SK-N-SH (cell line): Measurements from ENCODE around the gene TMEM245. TPM values are rescaled to one million over a fixed set of nuclear protein-coding genes. Genes with fewer than 3 reads are reported as not detected.

ENCODE experiments used
- CTCF ChIA-PET: fragments of 300-600, 350-600 bp; formaldehyde crosslinking; extraction: SDS; loops from one replicate; lab custom pipeline; 2021; lab: Yijun Ruan, JAX
- POLR2A ChIA-PET: fragments of 350-600 bp; sonication (Branson Sonifier 250); formaldehyde crosslinking; extraction: SDS; loops from one replicate; lab custom pipeline; 2020; ENCODE audit warnings: antibody characterized with exemption, inconsistent platforms; lab: Yijun Ruan, JAX
- DNase-seq: peaks from one replicate; pipeline ENCODE4 v3.0.0; 2012
- H2AFZ ChIP-seq: fragments of 200-600 bp; sonication (generic); 2 replicates; pipeline ENCODE4 v1.8.1; 2016; ENCODE audit warnings: antibody characterized with exemption, mild to moderate bottlenecking, low read depth
- H3F3A ChIP-seq: fragments of 200-600 bp; sonication (generic); replicated peaks from 2 replicates; pipeline ENCODE3; 2016; ENCODE audit warnings: antibody characterized with exemption, mild to moderate bottlenecking; ENCODE audit not compliant: insufficient read depth
- H3K27ac ChIP-seq, 2 experiments: fragments of 200-500 bp in 1 of 2; fragments of 200-600 bp in 1 of 2; sonication (Bioruptor generic) in 1 of 2; sonication (generic), shearing (Covaris generic) in 1 of 2; 2 replicates each; pipeline versions ENCODE4 v1.5.1 to v1.6.1; 2014 to 2016; ENCODE audit warnings: low read depth in 2 of 2, inconsistent platforms in 1 of 2, low read length in 1 of 2, mild to moderate bottlenecking in 1 of 2, mixed read lengths in 1 of 2
- H3K27me3 ChIP-seq: fragments of 200-600 bp; sonication (generic), shearing (Covaris generic); 2 replicates; pipeline ENCODE4 v1.6.1; 2016; ENCODE audit warnings: mixed run types; ENCODE audit not compliant: insufficient read depth
- H3K36me3 ChIP-seq, 2 experiments: fragments of 200-500 bp in 1 of 2; fragments of 200-600 bp in 1 of 2; sonication (Bioruptor generic) in 1 of 2; sonication (generic) in 1 of 2; replicated peaks in 1 of 2; 2 replicates each; pipeline versions ENCODE3 to v1.5.1; 2014 to 2016; ENCODE audit warnings: low read length in 1 of 2, mild to moderate bottlenecking in 1 of 2; ENCODE audit not compliant: insufficient read depth in 2 of 2, control insufficient read depth in 1 of 2
- H3K4me1 ChIP-seq, 2 experiments: fragments of 200-500 bp in 1 of 2; fragments of 200-600 bp in 1 of 2; sonication (Bioruptor generic) in 1 of 2; sonication (generic), shearing (Covaris generic) in 1 of 2; 2 replicates each; pipeline versions ENCODE4 v1.5.1 to v1.6.1; 2014 to 2016; ENCODE audit warnings: low read depth in 1 of 2, low read length in 1 of 2, mixed run types in 1 of 2; ENCODE audit not compliant: insufficient read depth in 2 of 2, control insufficient read depth in 1 of 2
- H3K4me2 ChIP-seq: fragments of 200-600 bp; sonication (generic), shearing (Covaris generic); 2 replicates; pipeline ENCODE4 v1.6.1; 2017; ENCODE audit warnings: mixed run types
- H3K4me3 ChIP-seq, 2 experiments: fragments of 200-500 bp in 1 of 2; fragments of 200-600 bp in 1 of 2; sonication (Bioruptor generic) in 1 of 2; sonication (generic), shearing (Covaris generic) in 1 of 2; 2 replicates each; pipeline versions ENCODE4 v1.5.1 to v1.8.1; 2014 to 2016; ENCODE audit warnings: low read depth in 2 of 2, inconsistent platforms in 1 of 2, low read length in 1 of 2, mild to moderate bottlenecking in 1 of 2, mixed read lengths in 1 of 2, moderate library complexity in 1 of 2
- H3K79me2 ChIP-seq: fragments of 200-600 bp; sonication (generic); 2 replicates; pipeline ENCODE4 v1.8.1; 2017; ENCODE audit warnings: mild to moderate bottlenecking; ENCODE audit not compliant: insufficient read depth
- H3K9ac ChIP-seq: fragments of 200-600 bp; sonication (generic); 2 replicates; pipeline ENCODE4 v1.6.1; 2017; ENCODE audit warnings: mixed run types
- H3K9me2 ChIP-seq: fragments of 200-600 bp; sonication (generic); 2 replicates; pipeline ENCODE4 v1.6.1; 2017; ENCODE audit warnings: mixed run types
- H3K9me3 ChIP-seq: fragments of 200-600 bp; sonication (generic); 2 replicates; pipeline ENCODE4 v1.6.1; 2017; ENCODE audit warnings: mixed run types, mild to moderate bottlenecking, moderate library complexity
- H4K20me1 ChIP-seq: fragments of 200-600 bp; sonication (generic); 2 replicates; pipeline ENCODE4 v1.6.1; 2017; ENCODE audit warnings: mild to moderate bottlenecking, mixed run types; ENCODE audit not compliant: insufficient read depth
- CHD2 ChIP-seq: fragments of 150-350 bp; IDR thresholded peaks from 2 replicates; pipeline ENCODE4 v1.6.1; 2018; ENCODE audit warnings: low read length; ENCODE audit not compliant: partially characterized antibody
- GATA2 ChIP-seq: sonication (generic); formaldehyde crosslinking; IDR thresholded peaks from 2 replicates; pipeline ENCODE4 v1.5.0; 2020; ENCODE audit warnings: mild to moderate bottlenecking, missing genetic modification reagents
- PBX3 ChIP-seq: IDR thresholded peaks from 2 replicates; pipeline ENCODE4; 2012
- TCF12 ChIP-seq: IDR thresholded peaks from 2 replicates; pipeline ENCODE4 v1.4.0; 2012
- TEAD4 ChIP-seq: IDR thresholded peaks from 2 replicates; pipeline ENCODE4 v1.4.0; 2012; ENCODE audit warnings: mild to moderate bottlenecking, borderline replicate concordance; ENCODE audit not compliant: insufficient read depth
- USF1 ChIP-seq: IDR thresholded peaks from 2 replicates; pipeline ENCODE4 v1.4.0; 2012; ENCODE audit warnings: low read depth, borderline replicate concordance
- USF2 ChIP-seq: fragments of 150-350 bp; IDR thresholded peaks from 2 replicates; pipeline ENCODE4 v1.6.1; 2017; ENCODE audit warnings: antibody characterized with exemption, low read length, low read depth, borderline replicate concordance
- WGBS: methylation state at CpG from one replicate; pipeline ENCODE4 v1.1.6; 2017; ENCODE audit warnings: low lambda C conversion rate; 5-methylcytosine and 5-hydroxymethylcytosine counted together
- polyA plus RNA-seq, 3 experiments: library from polyadenylated mRNA; depleted of rRNA; stranded (reverse); fragments of >200 nt; gene quantifications; 2 replicates each; pipeline ENCODE4 v1.2.3, GENCODE V29; 2012
- TF ChIP-seq, protein P1 (sequence below): fragments of 150-350 bp; IDR thresholded peaks from 2 replicates; pipeline ENCODE4 v1.6.1; 2016; ENCODE audit warnings: mild to moderate bottlenecking, low read depth, low read length

Gene TMEM245
- polyA plus RNA-seq, 1 of the 3 experiments (the other 2 are of a cell fraction): 17.5 TPM

GRCh38 chr9:109043578-109043977 is 76.2 kb downstream of the TMEM245 start:
- Histone ChIP-seq H3K36me3 (peaks cover 57 to 68% of the 10 kb centered on the region in 2 experiments), H3K9me2 (no peaks in the 10 kb centered on the region), H3K4me2 (no peak overlapping the region), H3K27ac (no peak overlapping the region), H4K20me1 (no peaks in the 10 kb centered on the region), H3F3A (peaks cover 21% of the 10 kb centered on the region), H3K9me3 (no peaks in the 10 kb centered on the region), H3K79me2 (peaks cover 19% of the 10 kb centered on the region; the same call in 1 of the 2 replicates), H3K9ac (no peak overlapping the region), H3K4me3 (no peak overlapping the region), H3K27me3 (no peaks in the 10 kb centered on the region), H2AFZ (no peak overlapping the region), H3K4me1 (peaks cover 0 to 25% of the 10 kb centered on the region in 2 experiments; a peak in 2 of 4 replicates)
- TF ChIP-seq TEAD4 (no peak), PBX3 (no peak), TCF12 (no peak), CHD2 (no peak)
- TF ChIP-seq, protein P1, sequence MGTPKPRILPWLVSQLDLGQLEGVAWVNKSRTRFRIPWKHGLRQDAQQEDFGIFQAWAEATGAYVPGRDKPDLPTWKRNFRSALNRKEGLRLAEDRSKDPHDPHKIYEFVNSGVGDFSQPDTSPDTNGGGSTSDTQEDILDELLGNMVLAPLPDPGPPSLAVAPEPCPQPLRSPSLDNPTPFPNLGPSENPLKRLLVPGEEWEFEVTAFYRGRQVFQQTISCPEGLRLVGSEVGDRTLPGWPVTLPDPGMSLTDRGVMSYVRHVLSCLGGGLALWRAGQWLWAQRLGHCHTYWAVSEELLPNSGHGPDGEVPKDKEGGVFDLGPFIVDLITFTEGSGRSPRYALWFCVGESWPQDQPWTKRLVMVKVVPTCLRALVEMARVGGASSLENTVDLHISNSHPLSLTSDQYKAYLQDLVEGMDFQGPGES: no peak
- ChIA-PET CTCF (interaction anchor here (1.8 kb wide), 1 partner anchor 9 kb away, joined by 4 read pairs; no protein-coding TSS in a partner anchor), POLR2A (no interaction called here)
- DNase-seq: no peak
- WGBS: 97% methylated on average over 4 of the region's 4 CpGs

DNA sequence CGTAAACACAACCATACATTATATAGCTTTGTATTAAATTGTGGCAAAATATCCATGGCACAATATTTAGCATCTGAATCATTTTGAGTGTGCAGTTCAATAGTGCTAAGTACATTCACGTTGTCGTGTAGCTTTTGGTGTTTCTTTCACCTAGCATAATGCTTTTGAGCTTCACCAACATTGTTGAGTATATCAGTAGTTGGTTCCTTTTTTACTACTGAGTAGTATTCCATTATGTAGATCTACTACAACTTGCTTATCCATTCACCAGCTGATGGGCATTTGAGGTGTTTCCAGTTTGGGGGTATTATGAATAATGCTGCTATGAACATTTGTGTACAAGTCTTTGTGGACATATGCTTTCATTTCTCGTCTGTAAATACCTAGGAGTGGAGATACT is 79.2 kb downstream of the TMEM245 start:
- H3K9me3 ChIP-seq: no peaks in the 10 kb centered on the region
- H3K9me2 ChIP-seq: no peaks in the 10 kb centered on the region
- ChIA-PET CTCF (interaction anchor here (1.0 kb wide), 1 partner anchor 204 kb away, joined by 3 read pairs; no protein-coding TSS in a partner anchor), POLR2A (no interaction called here)
- peaks cover 33 to 54% of the 10 kb centered on the region in 2 experiments for H3K36me3 ChIP-seq
- no peak overlapping the region for H3K4me2 ChIP-seq
- H3F3A ChIP-seq: peaks cover 21% of the 10 kb centered on the region
- WGBS: 98% methylated on average over 4 of the region's 4 CpGs
- peaks cover 0 to 17% of the 10 kb centered on the region in 2 experiments; a peak in 3 of 4 replicates for H3K4me1 ChIP-seq
- no peak for DNase-seq
- no peak overlapping the region for H2AFZ ChIP-seq
- TF ChIP-seq USF1: no peak
- TF ChIP-seq GATA2 (CRISPR knock-in tag): no peak
- TF ChIP-seq USF2: no peak
- H3K79me2 ChIP-seq: peaks cover 22% of the 10 kb centered on the region; the same call in 1 of the 2 replicates
- H3K27me3 ChIP-seq: no peaks in the 10 kb centered on the region
- H4K20me1 ChIP-seq: no peaks in the 10 kb centered on the region
- no peak overlapping the region for H3K27ac ChIP-seq
- no peak overlapping the region for H3K4me3 ChIP-seq
- H3K9ac ChIP-seq: no peak overlapping the region
